ENCODE results near the gene LHX5.

GRCh38 chr12:113462117-113462774 lies 9.4 kb downstream of the LHX5 start:
- TF ChIP-seq CTCF (IDR thresholded peaks at IDR 0.05) (peak in 3 of 4 experiments; percentile 49 to 79 (median 55)), POLR2A (IDR thresholded peaks at IDR 0.05) (no peak)

Measured in sigmoid colon (tissue), 3 donors.